RWPE1 (cell line): ENCODE results near the gene NLGN1.

ENCODE experiments used
- CTCF ChIA-PET: fragments of 350-600 bp; sonication (Branson Sonifier 250); formaldehyde crosslinking; extraction: SDS; loops from one replicate; lab custom pipeline; 2021; lab: Yijun Ruan, JAX
- POLR2A ChIA-PET: fragments of 400-600 bp; formaldehyde crosslinking; extraction: SDS; loops from one replicate; lab custom pipeline; 2020; ENCODE audit warnings: antibody characterized with exemption; ENCODE audit not compliant: low non-redundant PET; lab: Yijun Ruan, JAX
- DNase-seq: peaks from one replicate; pipeline ENCODE4 v3.0.0; 2012; ENCODE audit warnings: low spot score
- H3K27ac ChIP-seq: fragments of 450-650 bp; 2 replicates; pipeline ENCODE4 v1.5.1; 2017
- CTCF ChIP-seq: fragments of 450-650 bp; conservative IDR thresholded peaks from 2 replicates; pipeline ENCODE4 v1.5.1; 2017; ENCODE audit warnings: low read depth, mild to moderate bottlenecking

NLGN1 gene

GRCh38 chr3:173615661-173616060, 218.1 kb downstream of the NLGN1 start:
- CTCF ChIA-PET: interaction anchor here (0.7 kb wide), 1 partner anchor 1605 kb away, joined by 4 read pairs; no protein-coding TSS in a partner anchor
- POLR2A ChIA-PET: no interaction called here
- no peak for DNase-seq
- no peak for TF ChIP-seq CTCF
- H3K27ac ChIP-seq: no peak overlapping the region

- POLR2A ChIA-PET: no interaction called here
- CTCF ChIA-PET: no interaction called here
- no peak for DNase-seq
- TF ChIP-seq CTCF: no peak
- no peak overlapping the region for H3K27ac ChIP-seq
These were observed 219.9 kb downstream of the NLGN1 start for GRCh38 chr3:173617490-173617889.

DNA sequence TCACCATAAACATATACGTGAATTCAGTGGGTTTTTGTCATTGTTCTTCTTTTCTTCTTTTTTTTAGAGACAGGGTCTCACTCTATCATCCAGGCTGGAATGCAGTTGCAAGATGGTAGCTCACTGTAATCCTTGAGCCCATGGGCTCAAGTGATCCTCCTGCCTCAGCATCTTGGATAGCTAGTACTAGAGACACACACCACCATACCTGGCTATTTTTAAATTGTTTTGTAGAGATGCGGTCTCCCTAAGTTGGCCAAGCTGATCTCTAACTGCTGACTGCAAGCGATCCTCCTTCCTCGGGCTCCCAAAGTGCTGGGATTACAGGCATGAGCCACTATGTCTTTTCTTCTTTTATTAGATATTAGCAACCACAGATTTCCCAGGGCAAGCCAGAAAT, 220.6 kb downstream of the NLGN1 start:
- no peak overlapping the region for H3K27ac ChIP-seq
- ChIA-PET POLR2A (no interaction called here), CTCF (interaction anchor here (0.6 kb wide), 1 partner anchor 73 kb away, joined by 3 read pairs; no protein-coding TSS in a partner anchor)
- no peak for DNase-seq
- no peak for TF ChIP-seq CTCF

DNA sequence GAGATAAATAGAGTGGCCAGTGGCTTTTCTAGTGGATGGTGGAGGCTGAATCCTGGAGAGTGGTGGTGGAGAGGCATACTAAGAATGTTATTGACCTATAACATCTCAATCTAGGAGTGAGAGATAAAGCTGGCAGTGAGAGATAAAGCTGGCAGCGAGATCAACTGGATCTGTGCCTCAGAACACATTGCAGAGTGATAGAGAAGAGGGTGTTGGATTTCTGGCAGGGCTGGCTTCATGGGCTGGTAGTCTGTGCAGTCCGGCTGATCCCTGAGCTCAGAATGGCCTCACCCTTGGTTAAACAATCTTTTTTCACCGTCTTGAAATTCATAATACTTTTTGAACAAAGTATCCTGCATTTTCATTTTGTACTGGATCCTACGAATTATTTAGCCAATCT, 221.2 kb downstream of the NLGN1 start:
- ChIA-PET POLR2A (no interaction called here), CTCF (interaction anchor here (0.6 kb wide), 1 partner anchor 73 kb away, joined by 3 read pairs; no protein-coding TSS in a partner anchor)
- no peak overlapping the region for H3K27ac ChIP-seq
- DNase-seq: no peak
- no peak for TF ChIP-seq CTCF

GRCh38 chr3:173622166-173622565, 224.6 kb downstream of the NLGN1 start:
- CTCF ChIA-PET: no interaction called here
- TF ChIP-seq CTCF: no peak
- POLR2A ChIA-PET: no interaction called here

DNA sequence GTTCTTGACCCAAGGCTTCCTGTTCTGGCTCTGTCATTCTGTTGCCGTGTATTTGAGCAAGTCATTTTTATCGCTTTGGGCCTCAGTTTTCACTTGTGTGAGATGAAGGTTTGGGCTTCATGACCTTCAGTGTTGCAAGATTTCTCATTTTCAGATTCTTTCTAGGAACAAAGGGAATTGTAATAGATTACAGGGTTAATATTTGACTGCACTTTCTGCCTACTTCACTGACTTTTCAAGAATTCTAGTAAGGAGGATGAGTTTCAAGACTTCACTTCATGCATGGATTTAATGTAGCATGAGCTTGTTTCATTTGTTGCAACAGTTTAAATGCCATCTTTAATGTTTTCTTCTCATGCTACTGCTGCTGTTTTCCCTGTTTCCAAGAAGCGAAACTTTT, 226.5 kb downstream of the NLGN1 start:
- CTCF ChIA-PET: interaction anchor here (0.6 kb wide), 1 partner anchor 31 kb away, joined by 3 read pairs; no protein-coding TSS in a partner anchor
- no peak overlapping the region for H3K27ac ChIP-seq
- no peak for TF ChIP-seq CTCF
- no peak for DNase-seq
- POLR2A ChIA-PET: no interaction called here

More at GRCh38 chr3:173622166-173622565, 224.6 kb downstream of the NLGN1 start:
- H3K27ac ChIP-seq: no peak overlapping the region
- no peak for DNase-seq
